PC-3 (cell line): Measurements from ENCODE around the gene SLC16A11.

Source experiments
- EZH2 ChIP-seq: fragments of 300-600 bp; sonication (generic); IDR thresholded peaks from one replicate; pipeline ENCODE4 v1.6.1; 2017; ENCODE audit warnings: antibody characterized with exemption, mild to moderate bottlenecking, low read length; ENCODE audit not compliant: unreplicated experiment
- TF ChIP-seq, protein P1 (sequence below): fragments of 300-600 bp; sonication (generic); conservative IDR thresholded peaks from 2 replicates; pipeline ENCODE4 v1.5.1; 2017; ENCODE audit warnings: antibody characterized with exemption, low read depth, mild to moderate bottlenecking, low read length

DNA sequence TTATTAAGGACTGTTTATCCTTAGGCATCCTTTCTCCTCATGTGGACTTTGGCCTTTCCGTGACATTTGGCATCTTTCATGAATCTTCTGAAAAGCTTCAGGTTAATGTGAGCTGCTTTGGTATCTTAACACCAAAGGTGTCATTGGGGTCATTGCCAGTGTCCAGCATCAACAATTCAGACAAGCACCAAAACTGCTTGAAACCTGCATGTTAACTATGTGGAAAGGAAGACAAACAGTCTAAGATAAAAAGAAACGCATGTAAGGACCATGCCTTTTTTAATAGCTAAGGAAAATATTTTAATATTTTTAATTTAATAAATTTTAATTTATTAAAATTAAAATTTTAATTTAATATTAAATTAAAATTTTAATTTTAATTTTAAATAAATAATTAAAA is 40.1 kb downstream of the SLC16A11 start:
- TF ChIP-seq, protein P1, sequence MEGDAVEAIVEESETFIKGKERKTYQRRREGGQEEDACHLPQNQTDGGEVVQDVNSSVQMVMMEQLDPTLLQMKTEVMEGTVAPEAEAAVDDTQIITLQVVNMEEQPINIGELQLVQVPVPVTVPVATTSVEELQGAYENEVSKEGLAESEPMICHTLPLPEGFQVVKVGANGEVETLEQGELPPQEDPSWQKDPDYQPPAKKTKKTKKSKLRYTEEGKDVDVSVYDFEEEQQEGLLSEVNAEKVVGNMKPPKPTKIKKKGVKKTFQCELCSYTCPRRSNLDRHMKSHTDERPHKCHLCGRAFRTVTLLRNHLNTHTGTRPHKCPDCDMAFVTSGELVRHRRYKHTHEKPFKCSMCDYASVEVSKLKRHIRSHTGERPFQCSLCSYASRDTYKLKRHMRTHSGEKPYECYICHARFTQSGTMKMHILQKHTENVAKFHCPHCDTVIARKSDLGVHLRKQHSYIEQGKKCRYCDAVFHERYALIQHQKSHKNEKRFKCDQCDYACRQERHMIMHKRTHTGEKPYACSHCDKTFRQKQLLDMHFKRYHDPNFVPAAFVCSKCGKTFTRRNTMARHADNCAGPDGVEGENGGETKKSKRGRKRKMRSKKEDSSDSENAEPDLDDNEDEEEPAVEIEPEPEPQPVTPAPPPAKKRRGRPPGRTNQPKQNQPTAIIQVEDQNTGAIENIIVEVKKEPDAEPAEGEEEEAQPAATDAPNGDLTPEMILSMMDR, result no peak
- TF ChIP-seq EZH2, result no peak
